Transverse colon (tissue), 4 donors: ENCODE data around the gene RAD51AP2. TPM values are rescaled to one million over a fixed set of nuclear protein-coding genes. Genes with fewer than 3 reads are reported as not detected.

ENCODE experiments used
- DNase-seq: peaks from one replicate; pipeline ENCODE4 v3.0.0-alpha.2; 2019
- H3K27ac ChIP-seq, 4 donors: fragments of 200-600 bp; sonication (generic); 2 replicates each; pipeline ENCODE4 v1.5.1; 2016 to 2018; ENCODE audit warnings: inconsistent platforms in 4 of 4
- H3K27me3 ChIP-seq: fragments of 200-600 bp; sonication (generic); 2 replicates; pipeline ENCODE4 v1.5.1; 2017; ENCODE audit warnings: inconsistent platforms
- H3K36me3 ChIP-seq, 4 donors: fragments of 200-600 bp; sonication (generic); 2 replicates each; pipeline ENCODE4 v1.5.1; 2017 to 2019; ENCODE audit warnings: inconsistent platforms in 4 of 4
- H3K4me1 ChIP-seq, 4 donors: fragments of 200-600 bp; sonication (generic); 2 replicates each; pipeline ENCODE4 v1.5.1; 2017 to 2020; ENCODE audit warnings: inconsistent platforms in 4 of 4
- H3K4me3 ChIP-seq, 4 donors: fragments of 200-600 bp; sonication (generic); 1 replicate in 1 of 4; 2 replicates in 3 of 4; pipeline versions ENCODE4 v1.5.1 to v1.6.1; 2017 to 2019; ENCODE audit warnings: inconsistent platforms in 4 of 4
- H3K9me3 ChIP-seq, 2 donors: fragments of 200-600 bp; sonication (generic); 2 replicates each; pipeline ENCODE4 v1.5.1; 2017 to 2019; ENCODE audit warnings: inconsistent platforms in 2 of 2
- CTCF ChIP-seq, 5 experiments: fragments of 200-600 bp in 3 of 5; fragments of 450-650 bp in 2 of 5; sonication (generic) in 3 of 5; IDR thresholded peaks; 1 replicate in 2 of 5; 2 replicates in 3 of 5; pipeline ENCODE4 v1.5.1; 2016 to 2017; ENCODE audit warnings: antibody characterized with exemption in 5 of 5, inconsistent platforms in 3 of 5, mild to moderate bottlenecking in 2 of 5, moderate library complexity in 1 of 5
- EP300 ChIP-seq: sonication (generic); formaldehyde crosslinking; IDR thresholded peaks from one replicate; pipeline ENCODE4 v1.6.1; 2017; ENCODE audit warnings: antibody characterized with exemption, low read depth
- POLR2A ChIP-seq: fragments of 450-650 bp; IDR thresholded peaks from one replicate; pipeline ENCODE4 v1.6.1; 2016; ENCODE audit warnings: antibody characterized with exemption, mild to moderate bottlenecking, moderate library complexity
- POLR2AphosphoS5 ChIP-seq, 3 donors: sonication (generic); formaldehyde crosslinking; IDR thresholded peaks; one replicate each; pipeline ENCODE4 v1.6.1; 2016; ENCODE audit warnings: antibody characterized with exemption in 3 of 3
- WGBS, 2 donors: methylation state at CpG; one replicate each; pipeline ENCODE4 v1.1.5; 2018; ENCODE audit warnings: low coverage in 1 of 2; 5-methylcytosine and 5-hydroxymethylcytosine counted together
- in situ Hi-C, 4 donors: fragments of 200-750 bp; cut with MboI; loops; one replicate each; pipeline versions ENCODE4 v1.15.0 to v1.15.1; 2017; ENCODE audit warnings: low sequenced_read_pairs in 3 of 4, low pct_ligation_motif_present in 1 of 4, low pct_unique_long_range_greater_than_20kb in 1 of 4
- intact Hi-C: fragments of 100-400 bp; cut with DNase I; formaldehyde crosslinking; loops from one replicate; pipeline ENCODE4 v1.15.1; 2023; ENCODE audit warnings: low total_unique reads
- total RNA-seq, 4 donors: library from RNA; depleted of rRNA; stranded (reverse); fragments of >200 nt; gene quantifications; one replicate each; pipeline ENCODE4 v1.1.0, GENCODE V29; 2016

The RAD51AP2 gene
- total RNA-seq, 4 donors from 2014 or later = 0.40 TPM; not detected in 3

GRCh38 chr2:17557596-17557995 is 39.4 kb upstream of the RAD51AP2 start:
- WGBS, 2 donors = 29 to 75% methylated on average over 1 to 5 of the region's 5 CpGs
- peak; percentile 8 for DNase-seq
- in situ Hi-C loops = no loop called here
- H3K4me1 ChIP-seq = peaks cover 0 to 9% (median 3%) of the 10 kb centered on the region in 4 donors
- TF ChIP-seq CTCF (IDR thresholded peaks at IDR 0.05) (no peak), EP300 (no peak), POLR2AphosphoS5 (IDR thresholded peaks at IDR 0.05) (no peak), POLR2A (no peak)
- intact Hi-C loops = no loop called here
- H3K9me3 ChIP-seq = no peaks in the 10 kb centered on the region
- peak overlapping the region in 3 of 4 donors; percentile 37 to 47 (median 42) for H3K27ac ChIP-seq
- H3K36me3 ChIP-seq = no peaks in the 10 kb centered on the region
- no peak overlapping the region for H3K4me3 ChIP-seq
- no peaks in the 10 kb centered on the region for H3K27me3 ChIP-seq

GRCh38 chr2:17555150-17555549 is 36.9 kb upstream of the RAD51AP2 start:
- intact Hi-C loops = no loop called here

GRCh38 chr2:17550907-17551306 is 32.7 kb upstream of the RAD51AP2 start:
- H3K4me1 ChIP-seq = peaks cover 0 to 12% (median 1%) of the 10 kb centered on the region in 4 donors
- H3K27ac ChIP-seq = no peak overlapping the region
- no peak for TF ChIP-seq EP300
- no peak for TF ChIP-seq POLR2AphosphoS5 (IDR thresholded peaks at IDR 0.05)
- no peak for TF ChIP-seq POLR2A
- no peak for TF ChIP-seq CTCF (IDR thresholded peaks at IDR 0.05)
- peaks cover 6% of the 10 kb centered on the region for H3K27me3 ChIP-seq
- intact Hi-C loops = no loop called here
- no peak for DNase-seq
- no peak overlapping the region for H3K4me3 ChIP-seq
- no peaks in the 10 kb centered on the region for H3K9me3 ChIP-seq
- no peaks in the 10 kb centered on the region for H3K36me3 ChIP-seq
- WGBS, 2 donors = 73 to 86% methylated on average over 1 to 2 of the region's 2 CpGs
- in situ Hi-C loops = no loop called here

More at GRCh38 chr2:17555150-17555549, 36.9 kb upstream of the RAD51AP2 start:
- H3K4me3 ChIP-seq = no peak overlapping the region
- 71 to 77% methylated on average over 1 of the region's 1 CpG for WGBS, 2 donors
- H3K27ac ChIP-seq = no peak overlapping the region
- no peak for DNase-seq
- no peaks in the 10 kb centered on the region for H3K36me3 ChIP-seq
- H3K9me3 ChIP-seq = no peaks in the 10 kb centered on the region
- in situ Hi-C loops = no loop called here
- no peaks in the 10 kb centered on the region for H3K27me3 ChIP-seq
- no peak for TF ChIP-seq EP300
- TF ChIP-seq POLR2A = no peak
- TF ChIP-seq CTCF (IDR thresholded peaks at IDR 0.05) = no peak
- TF ChIP-seq POLR2AphosphoS5 (IDR thresholded peaks at IDR 0.05) = no peak
- H3K4me1 ChIP-seq = peaks cover 0 to 9% (median 3%) of the 10 kb centered on the region in 4 donors

GRCh38 chr2:17547737-17548136 is 29.5 kb upstream of the RAD51AP2 start:
- TF ChIP-seq POLR2A (no peak), EP300 (no peak), CTCF (IDR thresholded peaks at IDR 0.05) (no peak), POLR2AphosphoS5 (IDR thresholded peaks at IDR 0.05) (no peak)
- 28 to 40% methylated on average over 5 of the region's 5 CpGs for WGBS, 2 donors
- in situ Hi-C loops = no loop called here

More at GRCh38 chr2:17547737-17548136, 29.5 kb upstream of the RAD51AP2 start:
- intact Hi-C loops = no loop called here
- Histone ChIP-seq H3K4me3 (no peak overlapping the region), H3K27me3 (peaks cover 17% of the 10 kb centered on the region), H3K36me3 (no peaks in the 10 kb centered on the region), H3K27ac (no peak overlapping the region), H3K9me3 (no peaks in the 10 kb centered on the region), H3K4me1 (peaks cover 0 to 20% (median 3%) of the 10 kb centered on the region in 4 donors)
- no peak for DNase-seq
